A549 treated with AZD9567 at 1 μM for 4 hours (cell line): ENCODE data around the gene SVOP. TPM values are rescaled to one million over a fixed set of nuclear protein-coding genes. Genes with fewer than 3 reads are reported as not detected.

ENCODE experiments used
- total RNA-seq: library from RNA; stranded (reverse); fragments of 200-300 nt; extraction: Qiagen RNA extraction; gene quantifications from 5 replicates; pipeline ENCODE4 v1.2.3, GENCODE V29; 2022; ENCODE audit not compliant: insufficient read depth

Gene SVOP
- total RNA-seq, result not detected in 5 replicates

DNA sequence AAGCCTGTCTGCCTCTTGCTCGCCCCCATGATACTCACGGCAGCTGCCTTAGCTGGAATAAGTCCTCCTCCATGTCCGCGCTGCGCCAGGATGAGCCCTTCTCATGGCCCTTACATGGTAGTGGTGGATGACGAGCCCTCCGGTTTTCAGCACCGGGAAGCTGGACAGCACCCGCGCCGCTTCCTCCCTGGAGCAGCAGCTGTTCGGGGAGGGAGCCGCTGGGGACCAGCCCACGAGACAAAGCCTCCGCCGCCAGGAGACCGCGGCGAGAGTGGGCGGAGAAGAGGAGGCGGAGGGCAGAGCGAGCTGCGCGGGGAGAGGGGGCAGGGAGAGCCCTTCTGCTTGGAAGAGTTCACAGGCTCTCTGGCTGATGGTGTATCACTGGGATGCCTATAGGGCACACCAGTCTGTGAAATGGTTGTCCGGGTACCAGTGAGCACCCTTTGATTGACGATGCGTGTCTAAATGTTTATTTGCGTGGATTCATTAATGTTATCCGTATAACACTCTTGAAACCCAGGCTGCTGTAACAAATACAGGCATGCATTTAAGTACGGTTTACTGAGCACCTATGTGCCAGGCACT is at the start of gene SVOP:
TSS of gene SVOP (minus strand) at position 273 of the 585 bp plus-strand sequence. CDS start at position 73, 200 bp downstream.

DNA sequence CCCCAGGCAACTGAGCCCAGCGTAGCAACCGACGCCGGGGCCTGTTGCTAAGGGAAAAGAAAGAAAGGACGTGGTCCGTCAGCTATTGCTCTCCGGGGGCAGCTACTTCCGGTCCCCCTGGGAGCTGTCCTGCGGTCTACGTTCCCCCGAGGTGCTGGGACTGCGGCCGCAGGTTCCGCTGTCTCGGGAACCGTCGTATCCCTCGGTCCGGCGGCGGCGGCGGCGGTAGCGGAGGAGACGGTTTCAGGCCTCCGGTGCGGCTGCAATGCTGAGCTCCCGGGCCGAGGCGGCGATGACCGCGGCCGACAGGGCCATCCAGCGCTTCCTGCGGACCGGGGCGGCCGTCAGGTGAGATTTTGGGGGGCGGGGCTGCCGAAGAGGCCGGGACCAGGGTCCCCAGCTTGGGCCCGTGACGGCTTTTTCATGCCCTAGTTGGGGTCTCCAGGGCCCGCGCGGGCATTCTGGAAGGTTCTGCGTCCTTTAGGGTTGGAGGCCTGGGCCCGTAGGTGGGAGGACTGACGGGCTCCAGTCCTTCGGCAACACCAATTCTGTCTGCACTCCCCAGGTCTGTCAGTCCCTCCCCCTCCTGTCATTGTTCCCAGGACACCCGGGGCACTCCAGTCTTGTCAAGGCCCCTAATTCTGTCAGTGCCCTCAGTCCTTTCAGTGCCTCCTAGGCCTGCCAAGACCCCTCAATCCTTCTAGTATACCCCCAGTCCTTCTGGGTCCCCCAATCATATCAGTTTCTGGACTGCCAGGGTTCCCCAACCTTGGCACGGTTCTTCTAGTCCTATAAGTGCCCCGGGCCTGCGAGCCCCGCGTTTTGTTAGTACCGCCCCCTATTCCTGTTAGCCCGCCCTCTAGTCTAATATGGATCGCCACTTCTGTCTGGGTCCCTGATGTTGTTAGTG is 31.8 kb upstream of the SVOP start, which contains the start of gene USP30:
TSS of gene USP30 (plus strand) at position 163 of the 910 bp plus-strand sequence. CDS start at position 266, 103 bp downstream.

DNA sequence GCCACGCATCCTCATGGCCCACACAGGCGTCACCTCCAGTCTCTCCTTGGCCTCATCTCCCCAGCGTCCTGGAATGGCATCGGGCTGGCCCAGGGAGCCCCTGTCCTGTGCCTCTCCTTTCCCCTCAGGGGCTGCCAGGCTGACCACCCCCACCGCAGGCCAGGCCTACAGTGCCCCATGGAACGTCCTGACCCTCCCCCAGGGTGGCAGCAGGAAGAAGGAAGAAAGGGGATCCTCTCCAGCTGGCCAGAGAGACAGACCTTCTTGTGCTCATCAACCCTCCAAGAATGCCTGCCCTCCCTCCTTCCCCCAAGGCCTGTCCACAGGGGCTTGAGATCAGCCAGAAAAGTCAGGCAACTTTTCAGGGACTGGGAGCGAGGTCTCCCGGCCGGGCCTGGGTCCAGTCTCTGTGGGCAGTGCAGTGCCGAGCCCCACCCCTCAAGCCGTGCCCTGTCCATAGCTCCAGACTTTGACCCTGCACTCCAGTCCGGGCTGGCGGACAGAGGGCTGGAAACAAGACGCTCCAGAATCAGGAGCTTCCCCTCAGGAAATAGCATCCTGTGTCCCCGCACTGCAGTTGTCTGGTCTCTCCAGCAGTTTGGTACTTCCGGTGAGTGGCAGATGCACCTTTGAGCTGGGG is 141.1 kb downstream of the SVOP start, which contains the start of gene DAO:
TSS of gene DAO (plus strand) at position 478 of the 640 bp plus-strand sequence. CDS start 4,915 bp downstream, outside the sequence.

Other genes with a start within 250 kb of the SVOP start
- gene SSH1, start 163.5 kb downstream of the SVOP start, total RNA-seq, result 15.3 to 22.3 TPM (median 21.4 TPM) in 5 replicates
- not detected in 5 replicates for gene DAO, start 141.0 kb downstream of the SVOP start, total RNA-seq
- 3.6 to 9.2 TPM (median 7.6 TPM) in 5 replicates for gene USP30, start 31.5 kb upstream of the SVOP start, total RNA-seq
- gene ALKBH2, start 72.4 kb upstream of the SVOP start, total RNA-seq, result 43.7 to 49.6 TPM (median 45.4 TPM) in 5 replicates
- 86.9 to 109 TPM (median 88.5 TPM) in 5 replicates for gene UNG, start 76.5 kb upstream of the SVOP start, total RNA-seq
- 7.5 to 11.9 TPM (median 10.7 TPM) in 5 replicates for gene ACACB, start 95.5 kb upstream of the SVOP start, total RNA-seq